Occipital lobe (tissue), 3 donors: Measurements from ENCODE around the gene PRR20E. TPM values are rescaled to one million over a fixed set of nuclear protein-coding genes. Genes with fewer than 3 reads are reported as not detected.
"Not testable (repeated sequence)": the region's sequence is repeated elsewhere in the genome, so short reads cannot be mapped to it uniquely, and the experiment has no call there.

Source experiments
- DNase-seq: peaks from one replicate; lab custom pipeline; 2025; lab: John Stamatoyannopoulos, UW
- small RNA-seq: library from RNA; depleted of rRNA; stranded (forward); fragments of <200 nt; gene quantifications from one replicate; pipeline ENCODE3, GENCODE V24; 2014
- total RNA-seq: library from RNA; depleted of rRNA; stranded (reverse); fragments of >200 nt; gene quantifications from one replicate; pipeline ENCODE4 v1.2.3, GENCODE V29; 2014

PRR20E gene
- total RNA-seq: not detected

GRCh38 chr13:57166897-57167296 lies at the start of gene PRR20E:
Gene PRR20E (plus strand): TSS chr13:57167197. CDS start chr13:57167584, 387 bp downstream.
- DNase-seq: not testable (repeated sequence)

- peak; percentile 1 for DNase-seq
Observed at GRCh38 chr13:57123681-57124080, 43.3 kb upstream of the PRR20E start.

GRCh38 chr13:57128909-57129308 lies 38.1 kb upstream of the PRR20E start:
- no peak for DNase-seq

- no peak for DNase-seq
Observed at GRCh38 chr13:57136093-57136492, 30.9 kb upstream of the PRR20E start.

GRCh38 chr13:57137585-57137984 lies 29.4 kb upstream of the PRR20E start:
- no peak for DNase-seq

GRCh38 chr13:57138988-57139387 lies 28.0 kb upstream of the PRR20E start:
- DNase-seq: no peak

- DNase-seq: not testable (repeated sequence)
Observed at GRCh38 chr13:57139781-57140180, 27.2 kb upstream of the PRR20E start.

GRCh38 chr13:57140235-57140968 lies 26.6 kb upstream of the PRR20E start, which contains the start of gene PRR20A:
Gene PRR20A (plus strand): TSS chr13:57140918. CDS start chr13:57141305, 387 bp downstream.
- not testable (repeated sequence) for DNase-seq

- not testable (repeated sequence) for DNase-seq
Observed at GRCh38 chr13:57147188-57147587, 19.8 kb upstream of the PRR20E start, which contains the start of gene PRR20B. Gene PRR20B (plus strand): TSS chr13:57147488. CDS start chr13:57147875, 387 bp downstream.

- DNase-seq: not testable (repeated sequence)
Observed at GRCh38 chr13:57148106-57148505, 18.9 kb upstream of the PRR20E start.

GRCh38 chr13:57153761-57154160 lies 13.2 kb upstream of the PRR20E start, which contains the start of gene PRR20C:
Gene PRR20C (plus strand): TSS chr13:57154061. CDS start chr13:57154448, 387 bp downstream.
- DNase-seq: not testable (repeated sequence)

- DNase-seq: not testable (repeated sequence)
Observed at GRCh38 chr13:57160332-57160731, 6.7 kb upstream of the PRR20E start, which contains the start of gene PRR20D. Gene PRR20D (plus strand): TSS chr13:57160632. CDS start chr13:57161019, 387 bp downstream.

GRCh38 chr13:57191667-57192066 lies 24.7 kb downstream of the PRR20E start:
- DNase-seq: no peak

- DNase-seq: no peak
Observed at GRCh38 chr13:57212989-57213388, 46.0 kb downstream of the PRR20E start.

Small RNA genes lying within 50 kb of the gene (small RNA-seq; reads per million reads assigned to genes)
- gene PRR20FP: not detected

Other genes starting within 250 kb of the PRR20E start
- not detected for gene PRR20A, start 26.3 kb upstream of the PRR20E start, total RNA-seq
- gene PRR20B, start 19.7 kb upstream of the PRR20E start, total RNA-seq: not detected
- gene PRR20C, start 13.1 kb upstream of the PRR20E start, total RNA-seq: not detected
- not detected for gene PRR20D, start 6.6 kb upstream of the PRR20E start, total RNA-seq